NCI-H1105 (cell line): ENCODE results near the gene OR6A2.

Source experiments
- DNase-seq: peaks from one replicate; lab custom pipeline; 2025; lab: John Stamatoyannopoulos, UW

OR6A2 gene

DNA sequence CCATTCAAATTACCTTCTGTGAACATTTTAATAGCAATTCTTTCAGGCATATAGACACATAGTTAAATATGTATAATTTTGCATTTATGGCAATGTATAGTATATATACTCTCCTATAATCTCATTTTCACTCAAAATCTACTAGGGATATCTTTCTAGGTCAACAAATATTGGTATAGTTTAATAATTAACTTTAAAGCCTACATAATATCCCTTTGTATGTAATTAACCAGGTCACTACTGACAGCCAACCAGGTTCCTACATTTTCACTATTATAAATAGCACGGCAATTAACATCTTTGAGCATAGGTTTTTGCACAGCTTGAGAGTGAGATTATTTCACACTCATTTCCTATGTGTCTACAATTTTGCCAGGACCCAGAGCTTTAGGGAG is 43.5 kb downstream of the OR6A2 start:
- no peak for DNase-seq

DNA sequence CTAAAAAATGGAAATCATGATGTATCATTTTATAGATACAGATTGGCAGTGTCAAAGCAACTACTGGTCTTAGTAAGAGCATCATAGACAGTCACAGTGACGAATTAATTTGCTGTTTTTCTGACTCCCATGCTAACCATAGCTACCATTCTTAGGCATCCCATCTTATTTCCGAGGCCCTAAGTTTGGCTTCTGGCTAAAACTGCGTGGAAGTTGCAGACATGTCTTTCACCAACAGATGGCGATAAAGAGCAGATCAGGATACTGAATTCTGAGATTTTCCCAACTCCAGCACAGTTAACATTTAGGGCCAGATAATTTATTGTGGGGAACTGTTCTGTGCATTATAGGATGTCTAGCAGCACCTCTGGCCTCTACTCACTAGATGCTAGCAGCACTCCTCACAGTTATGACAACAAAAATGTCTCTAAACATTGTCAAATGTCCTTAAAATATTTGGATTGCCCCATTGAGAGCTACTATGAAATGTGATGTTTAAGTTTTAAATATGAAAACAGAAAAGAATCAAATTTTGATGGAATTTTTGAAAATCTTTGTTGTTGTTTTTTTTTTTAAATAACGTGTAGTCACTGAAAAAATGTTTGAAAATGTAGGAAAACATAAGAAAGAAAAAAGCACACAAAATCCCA is 44.1 kb downstream of the OR6A2 start:
- DNase-seq = peak; percentile 11

DNA sequence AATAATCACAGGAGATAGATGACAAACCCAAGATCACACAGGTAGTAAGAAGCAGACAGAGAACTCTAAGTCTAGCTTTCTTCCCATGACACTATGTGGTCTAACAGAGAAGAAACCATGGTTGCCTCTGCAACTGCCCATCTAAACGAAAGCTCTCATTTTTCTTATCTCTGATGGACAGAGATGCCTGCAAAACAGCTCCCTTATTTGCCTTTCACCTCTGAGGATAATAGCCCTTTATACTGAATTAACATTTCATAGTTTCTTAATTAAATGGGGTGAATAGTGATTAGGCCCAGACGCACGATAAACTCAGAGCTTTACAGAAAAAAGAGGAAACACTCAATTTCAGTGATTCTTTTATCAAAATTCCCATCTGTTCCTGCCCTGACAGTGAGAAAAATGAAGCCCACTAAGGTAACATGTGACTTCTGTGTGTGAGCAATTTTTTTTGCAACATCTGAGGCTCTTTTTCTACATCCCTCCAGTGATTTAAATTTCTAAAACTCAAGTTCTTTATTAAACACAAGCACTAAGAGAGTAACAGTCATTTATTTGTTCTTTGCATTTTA is 52.3 kb downstream of the OR6A2 start:
- DNase-seq = no peak

DNA sequence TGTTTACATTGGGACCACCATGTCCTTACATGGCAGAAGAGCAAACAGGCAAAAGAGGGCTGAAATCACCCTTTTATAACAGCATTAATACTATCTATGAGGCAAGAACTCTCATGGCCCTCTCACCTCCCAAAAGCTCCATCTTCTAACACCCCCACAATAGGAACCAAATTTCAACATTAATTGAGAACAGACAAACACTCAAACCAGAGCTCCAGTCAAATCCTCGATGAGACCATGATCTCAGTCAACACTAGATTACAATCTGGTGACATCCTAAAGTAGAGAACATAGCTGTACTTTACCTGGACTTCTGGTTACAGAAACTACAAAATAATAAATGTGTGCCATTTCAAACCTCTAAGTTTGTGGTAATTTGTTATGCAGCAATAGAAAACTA is 52.9 kb downstream of the OR6A2 start:
- no peak for DNase-seq

DNA sequence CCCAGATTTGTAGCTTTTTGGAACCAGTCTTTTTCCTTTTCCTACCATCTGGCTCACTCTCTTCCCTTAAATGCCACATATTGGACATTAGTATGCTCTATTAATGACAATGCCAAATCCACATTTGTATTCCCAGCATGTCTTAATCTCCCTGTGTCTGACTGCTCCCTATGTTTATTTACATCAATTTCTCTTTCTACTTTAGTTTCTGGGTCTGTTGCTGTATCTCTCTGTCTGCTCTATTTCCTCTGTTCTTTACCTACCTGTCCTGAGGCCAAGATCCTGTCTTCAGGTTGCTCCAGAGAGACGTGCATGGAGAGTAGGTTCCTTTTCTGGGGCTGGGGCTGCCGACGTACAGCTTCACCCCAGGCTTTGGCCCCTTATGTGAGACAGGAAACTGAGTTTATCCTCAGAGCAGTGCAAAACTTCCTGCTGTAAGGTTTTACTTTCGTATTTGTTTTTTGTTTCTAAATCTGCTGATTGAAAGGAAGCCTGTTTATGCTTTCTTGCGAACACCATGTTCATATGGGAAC is 53.3 kb downstream of the OR6A2 start:
- DNase-seq = no peak

DNA sequence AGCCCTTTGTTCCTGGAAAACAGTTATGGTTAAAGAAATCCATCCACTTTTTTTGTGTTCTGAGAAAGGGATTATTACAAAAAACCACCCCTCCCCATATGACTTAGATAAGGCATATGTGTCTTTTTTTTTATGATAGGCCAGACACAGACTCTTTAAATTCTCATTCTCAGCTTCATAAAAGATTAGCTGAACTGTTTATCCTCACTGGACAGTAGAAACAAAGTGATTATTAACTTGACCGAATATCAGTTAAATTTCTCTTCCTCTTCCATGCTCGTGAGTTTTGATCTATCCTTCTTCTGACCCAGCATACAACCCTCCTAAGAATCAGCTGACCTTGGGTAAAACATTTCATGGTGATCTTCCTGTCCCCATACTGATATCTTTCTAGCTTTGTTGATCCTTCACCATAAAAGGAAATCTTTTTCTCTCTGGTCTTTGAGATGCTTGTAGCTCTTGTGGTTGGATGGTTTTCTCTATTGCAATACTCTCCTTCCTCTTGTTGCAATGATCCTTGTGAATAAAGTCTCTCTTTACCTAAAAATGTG is 53.9 kb downstream of the OR6A2 start:
- DNase-seq = no peak

DNA sequence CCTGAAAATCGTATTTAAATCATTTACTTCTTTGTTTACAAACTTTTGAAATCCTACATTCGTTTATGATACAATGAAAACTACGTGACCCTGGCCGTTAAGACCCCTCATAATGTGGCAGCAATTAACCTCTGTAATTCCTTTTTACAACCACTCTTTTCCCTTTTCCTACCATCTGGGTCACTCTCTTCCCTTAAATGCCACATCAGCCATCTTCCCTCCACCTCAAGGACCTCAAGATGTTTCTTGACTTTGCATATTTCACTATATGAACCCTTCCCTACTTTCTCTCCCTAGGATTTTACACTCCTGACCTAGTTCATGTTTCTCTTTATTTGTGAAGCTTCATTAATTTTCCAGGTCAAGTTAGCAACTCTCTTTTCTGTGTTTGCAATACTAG is 54.5 kb downstream of the OR6A2 start:
- DNase-seq = no peak

DNA sequence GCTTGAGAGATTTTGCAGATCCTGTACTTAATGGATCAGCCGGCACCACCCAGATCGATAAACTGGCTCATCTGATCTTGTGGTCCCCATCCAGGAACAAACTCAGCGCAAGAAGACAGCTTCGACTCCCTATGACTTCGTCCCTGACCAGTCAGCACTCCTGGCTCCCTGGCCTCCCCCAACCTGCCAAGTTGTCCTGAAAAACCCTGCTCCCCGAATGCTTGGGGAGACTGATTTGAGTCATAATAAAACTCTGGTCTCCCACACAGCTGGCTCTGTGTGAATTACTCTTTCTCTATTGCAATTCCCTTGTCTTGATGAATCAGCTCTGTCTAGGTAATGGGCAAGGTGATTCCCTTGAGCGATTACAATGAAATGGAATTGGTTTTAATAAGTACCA is 57.2 kb downstream of the OR6A2 start:
- DNase-seq = no peak
